ENCODE measurements around the gene DOK3.

GRCh38 chr5:177528631-177529030 lies 19.0 kb upstream of the DOK3 start:
- TF ChIP-seq CTCF (IDR thresholded peaks at IDR 0.05; ENCODE audit: insufficient read depth, low read length, poor library complexity, severe bottlenecking) (no peak), EZH2phosphoT487 (conservative IDR thresholded peaks at IDR 0.05; ENCODE audit: low read length) (no peak)

All from SU-DHL-6 (cell line).